Daoy (cell line): ENCODE results near the gene LRFN3. TPM values are rescaled to one million over a fixed set of nuclear protein-coding genes. Genes with fewer than 3 reads are reported as not detected.
"Not testable (repeated sequence)": the region's sequence is repeated elsewhere in the genome, so short reads cannot be mapped to it uniquely, and the experiment has no call there.

Experiments
- DNase-seq: peaks from one replicate; pipeline ENCODE4 v3.0.0-alpha.2; 2015; ENCODE audit warnings: low read depth
- total RNA-seq: library from RNA; depleted of rRNA; stranded (reverse); fragments of >200 nt; shearing (Covaris generic); gene quantifications from 2 replicates; pipeline ENCODE4 v1.2.3, GENCODE V29; 2014

The LRFN3 gene
- total RNA-seq, 1 experiment from 2014 or later = 1.2 TPM

DNA sequence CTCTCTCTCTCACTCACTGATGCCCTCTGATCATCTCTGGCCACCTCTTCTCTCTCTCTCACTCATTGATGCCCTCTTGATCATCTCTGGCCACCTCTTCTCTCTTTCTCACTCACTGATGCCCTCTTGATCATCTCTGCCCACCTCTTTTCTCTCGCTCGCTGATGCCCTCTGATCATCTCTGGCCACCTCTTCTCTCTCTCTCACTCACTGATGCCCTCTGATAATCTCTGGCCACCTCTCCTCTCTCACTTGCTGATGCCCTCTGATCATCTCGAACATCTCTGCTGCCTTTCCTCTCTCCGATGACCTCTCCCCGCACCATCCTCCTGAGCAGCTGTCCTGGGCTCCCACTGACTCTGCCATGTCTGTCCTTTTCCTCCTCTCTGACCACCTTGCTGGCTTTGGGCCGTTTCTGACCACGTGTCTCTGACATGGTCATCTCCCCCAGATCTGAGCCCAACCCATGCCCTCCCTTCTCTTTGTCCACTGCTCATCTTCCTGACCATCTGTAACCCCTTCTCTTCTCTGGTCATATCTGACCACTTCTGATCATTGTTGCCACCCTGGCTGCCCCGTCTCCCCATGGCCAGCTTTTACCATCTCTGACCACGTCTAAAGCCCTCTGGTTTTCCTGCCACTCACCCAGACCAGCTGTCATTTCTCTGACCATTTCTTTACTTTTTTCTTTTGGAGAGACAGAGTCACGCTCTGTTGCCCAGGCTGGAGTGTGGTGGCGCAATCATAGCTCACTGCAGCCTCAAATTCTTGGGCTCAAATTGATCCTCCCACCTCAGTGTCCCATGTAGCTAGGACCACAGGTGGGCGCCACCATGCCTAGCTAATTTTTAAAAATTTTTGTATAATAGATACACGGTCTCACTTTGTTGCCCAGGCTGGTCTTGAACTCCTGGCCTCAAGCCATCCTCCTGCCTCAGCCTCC, 2.4 kb downstream of the LRFN3 start:
- no peak for DNase-seq

DNA sequence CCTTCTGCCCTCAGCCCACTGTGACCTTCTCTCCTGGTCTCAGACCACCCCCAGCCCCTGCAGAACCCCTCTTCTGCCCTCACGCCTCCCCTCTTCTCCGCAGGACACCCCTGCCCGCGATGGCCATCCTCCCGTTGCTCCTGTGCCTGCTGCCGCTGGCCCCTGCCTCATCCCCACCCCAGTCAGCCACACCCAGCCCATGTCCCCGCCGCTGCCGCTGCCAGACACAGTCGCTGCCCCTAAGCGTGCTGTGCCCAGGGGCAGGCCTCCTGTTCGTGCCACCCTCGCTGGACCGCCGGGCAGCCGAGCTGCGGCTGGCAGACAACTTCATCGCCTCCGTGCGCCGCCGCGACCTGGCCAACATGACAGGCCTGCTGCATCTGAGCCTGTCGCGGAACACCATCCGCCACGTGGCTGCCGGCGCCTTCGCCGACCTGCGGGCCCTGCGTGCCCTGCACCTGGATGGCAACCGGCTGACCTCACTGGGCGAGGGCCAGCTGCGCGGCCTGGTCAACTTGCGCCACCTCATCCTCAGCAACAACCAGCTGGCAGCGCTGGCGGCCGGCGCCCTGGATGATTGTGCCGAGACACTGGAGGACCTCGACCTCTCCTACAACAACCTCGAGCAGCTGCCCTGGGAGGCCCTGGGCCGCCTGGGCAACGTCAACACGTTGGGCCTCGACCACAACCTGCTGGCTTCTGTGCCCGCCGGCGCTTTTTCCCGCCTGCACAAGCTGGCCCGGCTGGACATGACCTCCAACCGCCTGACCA, 3.3 kb downstream of the LRFN3 start:
- DNase-seq = no peak

DNA sequence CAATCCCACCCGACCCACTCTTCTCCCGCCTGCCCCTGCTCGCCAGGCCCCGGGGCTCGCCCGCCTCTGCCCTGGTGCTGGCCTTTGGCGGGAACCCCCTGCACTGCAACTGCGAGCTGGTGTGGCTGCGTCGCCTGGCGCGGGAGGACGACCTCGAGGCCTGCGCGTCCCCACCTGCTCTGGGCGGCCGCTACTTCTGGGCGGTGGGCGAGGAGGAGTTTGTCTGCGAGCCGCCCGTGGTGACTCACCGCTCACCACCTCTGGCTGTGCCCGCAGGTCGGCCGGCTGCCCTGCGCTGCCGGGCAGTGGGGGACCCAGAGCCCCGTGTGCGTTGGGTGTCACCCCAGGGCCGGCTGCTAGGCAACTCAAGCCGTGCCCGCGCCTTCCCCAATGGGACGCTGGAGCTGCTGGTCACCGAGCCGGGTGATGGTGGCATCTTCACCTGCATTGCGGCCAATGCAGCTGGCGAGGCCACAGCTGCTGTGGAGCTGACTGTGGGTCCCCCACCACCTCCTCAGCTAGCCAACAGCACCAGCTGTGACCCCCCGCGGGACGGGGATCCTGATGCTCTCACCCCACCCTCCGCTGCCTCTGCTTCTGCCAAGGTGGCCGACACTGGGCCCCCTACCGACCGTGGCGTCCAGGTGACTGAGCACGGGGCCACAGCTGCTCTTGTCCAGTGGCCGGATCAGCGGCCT, 4.1 kb downstream of the LRFN3 start:
- DNase-seq = no peak

DNA sequence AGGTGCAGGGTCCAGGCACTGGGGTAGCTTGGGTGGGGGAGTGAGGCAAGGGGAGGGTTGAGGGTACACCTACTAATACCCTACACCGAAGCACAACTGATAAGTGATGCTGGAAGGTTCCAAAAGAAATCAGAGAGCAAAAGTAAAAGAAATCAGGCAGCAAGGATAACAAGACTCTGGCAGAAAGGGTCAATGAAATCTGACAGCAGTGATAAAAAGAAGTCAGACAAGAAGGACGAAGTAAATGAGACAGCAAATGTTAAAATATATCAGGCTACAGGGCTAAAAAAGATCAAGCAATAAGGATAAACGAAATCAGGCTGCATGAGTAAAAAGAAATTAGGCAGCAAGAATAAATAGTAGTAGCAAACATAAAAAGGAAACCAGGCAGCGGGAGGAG, 4.7 kb downstream of the LRFN3 start:
- DNase-seq = no peak

DNA sequence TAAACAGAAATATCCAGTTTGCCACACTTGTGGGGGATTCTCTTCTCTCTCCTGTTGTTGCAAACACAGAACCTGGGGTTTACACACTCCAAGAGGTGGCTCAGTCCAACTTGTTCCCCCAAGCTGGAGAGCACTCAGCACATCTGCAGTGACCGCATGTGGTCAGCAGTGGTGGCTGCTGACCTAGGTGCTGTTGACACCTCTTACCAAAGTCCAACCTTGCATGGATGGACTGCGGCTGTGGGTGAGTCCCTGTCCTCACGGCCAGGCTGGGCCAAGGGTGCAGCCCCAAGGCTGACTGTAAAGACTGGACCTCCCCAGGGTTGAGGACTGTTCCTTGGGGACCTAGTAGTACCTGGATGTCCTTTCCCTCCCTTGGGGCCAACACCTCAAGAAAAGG, 6.1 kb downstream of the LRFN3 start:
- DNase-seq = no peak

DNA sequence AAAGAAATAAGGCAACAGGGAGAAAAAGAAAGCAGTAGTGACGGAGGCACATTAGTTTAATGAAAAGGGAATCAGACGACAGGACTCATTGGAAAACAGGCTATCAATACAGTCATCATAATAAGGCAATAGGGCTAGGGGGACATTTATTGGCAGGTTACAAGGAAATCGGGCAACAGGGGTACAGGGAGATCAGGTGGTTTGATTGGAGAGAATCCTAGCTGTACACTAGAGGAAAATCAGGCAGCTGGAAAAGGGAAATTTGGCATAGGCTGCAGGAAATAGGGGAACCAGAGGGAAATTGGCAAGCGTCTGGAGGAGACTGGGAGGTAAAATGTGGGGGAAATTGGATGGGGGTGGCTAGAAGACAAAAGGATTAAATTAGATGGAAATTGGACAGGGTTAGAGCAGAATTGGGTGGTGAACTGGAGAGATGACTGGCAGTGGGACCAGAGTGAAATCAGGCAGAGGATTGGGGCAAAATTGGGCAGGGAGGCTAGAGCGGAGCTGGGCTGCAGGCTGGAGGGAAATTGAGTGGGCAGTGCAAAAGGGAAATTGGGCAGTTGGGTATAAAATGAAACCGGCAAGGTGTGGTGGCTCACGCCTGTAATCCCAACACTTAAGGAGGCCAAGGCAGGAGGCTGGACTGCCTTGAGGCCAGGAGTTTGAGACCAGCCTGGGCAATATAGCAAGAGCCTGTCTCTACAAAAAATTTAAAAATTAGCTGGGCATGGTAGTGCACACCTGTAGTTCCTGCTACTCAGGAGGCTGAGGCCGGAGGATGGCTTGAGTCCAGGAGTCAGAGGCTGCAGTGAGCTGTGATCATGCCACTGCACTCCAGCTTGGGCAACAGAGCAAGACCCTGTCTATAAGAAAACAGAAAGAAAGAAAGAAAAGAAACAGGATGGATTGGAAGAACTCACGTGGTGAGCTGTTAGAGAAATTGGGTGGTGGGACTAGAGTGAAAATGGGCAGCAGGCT, 7.4 kb downstream of the LRFN3 start:
- DNase-seq = no peak

DNA sequence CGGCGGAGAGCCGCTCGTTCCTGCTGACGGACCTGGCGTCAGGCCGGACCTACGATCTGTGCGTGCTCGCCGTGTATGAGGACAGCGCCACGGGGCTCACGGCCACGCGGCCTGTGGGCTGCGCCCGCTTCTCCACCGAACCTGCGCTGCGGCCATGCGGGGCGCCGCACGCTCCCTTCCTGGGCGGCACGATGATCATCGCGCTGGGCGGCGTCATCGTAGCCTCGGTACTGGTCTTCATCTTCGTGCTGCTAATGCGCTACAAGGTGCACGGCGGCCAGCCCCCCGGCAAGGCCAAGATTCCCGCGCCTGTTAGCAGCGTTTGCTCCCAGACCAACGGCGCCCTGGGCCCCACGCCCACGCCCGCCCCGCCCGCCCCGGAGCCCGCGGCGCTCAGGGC, 8.4 kb downstream of the LRFN3 start:
- no peak for DNase-seq

DNA sequence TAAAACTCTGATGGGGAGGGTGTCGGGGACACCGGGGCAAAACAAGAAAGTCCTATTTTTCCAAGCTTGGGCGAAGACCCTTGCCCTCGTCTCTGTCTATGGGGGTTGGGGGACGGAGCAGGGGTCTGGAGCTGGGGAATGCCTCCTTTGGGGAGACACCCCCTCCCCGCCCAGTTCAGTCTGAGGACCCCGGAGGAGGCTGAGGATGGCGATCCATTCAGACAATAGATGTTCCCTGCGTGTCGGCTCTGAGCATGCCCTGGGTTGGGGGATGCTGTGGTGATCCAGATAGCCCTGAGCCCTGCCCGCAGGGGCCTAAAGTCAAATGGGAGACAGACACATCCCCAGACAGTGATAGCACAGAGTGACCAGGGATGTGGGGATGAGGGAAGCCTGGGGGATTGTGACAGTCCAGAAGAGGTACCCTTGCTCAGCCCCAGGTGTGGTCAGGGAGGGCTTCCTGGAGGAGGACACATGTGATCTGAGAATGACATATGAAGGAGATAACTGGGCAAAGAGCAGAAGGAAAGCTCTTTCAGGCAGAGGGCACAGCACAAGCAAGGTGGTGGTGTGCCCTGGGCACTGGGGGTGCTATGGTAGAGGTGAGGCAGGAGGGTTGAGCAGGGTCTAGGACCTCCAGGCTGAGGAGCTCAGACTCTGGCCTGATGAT, 9.1 kb downstream of the LRFN3 start:
- no peak for DNase-seq

DNA sequence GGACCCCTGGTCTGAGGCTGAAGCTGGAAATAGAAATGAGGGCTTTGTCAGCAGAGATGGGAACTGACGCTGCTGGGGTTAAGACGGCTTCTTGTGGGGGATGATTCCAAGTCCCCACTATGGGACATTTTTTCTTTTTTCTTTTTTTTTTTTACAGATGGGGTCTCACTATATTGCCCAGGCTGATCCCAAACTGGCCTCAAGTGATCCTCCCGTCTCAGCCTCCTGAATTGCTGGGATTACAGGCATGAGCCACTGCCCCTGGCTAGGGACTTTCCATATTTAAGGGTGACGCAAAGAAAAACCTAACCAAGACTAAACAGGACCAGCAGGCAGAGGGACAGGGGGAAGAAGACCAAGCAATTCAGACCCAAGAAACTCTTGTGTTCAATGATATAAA, 10.0 kb downstream of the LRFN3 start:
- no peak for DNase-seq

DNA sequence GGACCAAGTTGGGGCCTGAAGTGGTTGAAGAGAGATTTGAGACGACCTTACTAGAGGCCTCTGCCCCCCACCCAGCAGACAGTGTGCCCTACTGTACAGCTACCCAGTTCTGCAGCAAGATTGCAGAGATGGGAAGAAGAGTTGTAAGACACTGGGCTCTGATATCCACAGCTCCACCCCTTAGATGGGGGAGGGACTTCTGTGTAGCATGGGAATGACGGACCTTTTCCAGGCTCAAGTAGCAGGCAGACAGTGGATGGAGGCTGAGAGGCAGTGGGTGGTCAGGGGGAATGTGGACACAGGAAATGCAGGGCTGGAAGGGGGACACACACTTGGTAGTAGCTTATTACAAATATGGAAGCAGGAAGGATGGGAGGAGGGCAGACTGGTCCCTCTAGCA, 13.0 kb downstream of the LRFN3 start:
- DNase-seq = no peak

DNA sequence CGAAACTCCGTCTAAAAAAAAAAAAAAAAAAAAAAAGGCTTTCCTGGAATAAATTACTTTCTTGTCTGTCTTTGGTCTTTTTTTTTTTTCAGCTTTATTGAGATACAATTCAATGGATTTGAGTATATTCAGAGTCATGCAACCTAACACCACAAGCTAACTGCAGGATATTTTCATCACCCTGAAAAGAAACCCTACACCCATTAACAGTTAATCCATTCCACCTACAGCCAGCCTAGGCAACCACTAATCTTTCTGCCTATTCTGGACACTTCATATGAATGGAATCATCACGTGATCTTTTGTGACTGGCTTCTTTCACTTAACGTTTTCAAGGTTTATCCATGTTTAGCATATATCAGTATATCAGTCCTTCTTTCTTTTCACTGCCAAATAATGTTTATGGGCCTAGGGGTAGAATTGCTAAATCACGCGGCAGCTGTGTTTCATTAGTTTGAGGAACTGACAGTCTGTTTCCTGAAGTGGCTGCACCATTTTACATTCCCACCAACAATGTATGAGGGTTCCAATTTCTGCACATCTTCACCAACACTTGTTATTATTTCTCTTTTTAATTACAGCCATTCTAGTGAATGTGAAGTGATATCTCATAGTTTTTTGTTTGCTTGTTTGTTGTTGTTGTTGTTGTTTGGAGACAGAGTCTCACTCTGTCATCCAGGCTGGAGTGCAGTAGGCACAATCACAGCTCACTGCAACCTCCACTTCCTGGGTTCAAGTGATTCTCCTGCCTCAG, 19.9 kb downstream of the LRFN3 start:
- no peak for DNase-seq

DNA sequence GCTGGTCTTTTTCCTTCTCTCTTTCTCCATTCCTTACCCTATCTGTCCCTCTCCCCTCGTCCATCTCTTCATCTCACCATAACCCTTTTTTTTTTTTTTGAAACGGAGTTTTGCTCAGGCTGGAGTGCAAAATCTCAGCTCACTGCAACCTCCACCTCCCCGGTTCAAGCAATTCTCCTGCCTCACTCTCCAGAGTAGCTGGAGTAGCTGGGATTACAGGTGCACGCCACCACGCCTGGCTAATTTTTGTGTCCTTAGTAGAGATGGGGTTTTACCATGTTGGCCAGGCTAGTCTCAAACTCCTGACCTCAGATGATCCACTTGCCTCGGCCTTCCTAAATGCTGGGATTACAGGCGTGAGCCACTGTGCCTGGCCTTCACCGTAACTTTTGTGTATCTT, 21.2 kb downstream of the LRFN3 start:
- not testable (repeated sequence) for DNase-seq

DNA sequence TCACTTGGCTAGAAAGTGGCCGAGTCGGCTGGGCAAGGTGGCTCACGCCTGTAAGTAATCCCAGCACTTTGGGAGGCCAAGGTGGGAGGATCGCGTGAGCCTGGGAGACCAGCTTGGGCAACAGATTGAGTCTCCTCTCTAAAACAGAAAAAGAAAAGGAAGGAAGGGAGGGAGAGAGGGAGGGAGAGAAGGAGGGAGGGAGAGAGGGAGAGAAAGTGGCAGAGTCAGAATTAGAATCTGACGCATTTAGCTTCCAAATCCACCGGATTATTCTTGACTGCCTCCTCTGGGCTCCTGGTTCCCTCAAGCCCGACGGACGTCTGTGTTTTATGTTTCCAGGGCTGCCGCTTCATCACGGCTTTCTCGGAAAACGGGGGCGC, 22.5 kb downstream of the LRFN3 start:
- no peak for DNase-seq

DNA sequence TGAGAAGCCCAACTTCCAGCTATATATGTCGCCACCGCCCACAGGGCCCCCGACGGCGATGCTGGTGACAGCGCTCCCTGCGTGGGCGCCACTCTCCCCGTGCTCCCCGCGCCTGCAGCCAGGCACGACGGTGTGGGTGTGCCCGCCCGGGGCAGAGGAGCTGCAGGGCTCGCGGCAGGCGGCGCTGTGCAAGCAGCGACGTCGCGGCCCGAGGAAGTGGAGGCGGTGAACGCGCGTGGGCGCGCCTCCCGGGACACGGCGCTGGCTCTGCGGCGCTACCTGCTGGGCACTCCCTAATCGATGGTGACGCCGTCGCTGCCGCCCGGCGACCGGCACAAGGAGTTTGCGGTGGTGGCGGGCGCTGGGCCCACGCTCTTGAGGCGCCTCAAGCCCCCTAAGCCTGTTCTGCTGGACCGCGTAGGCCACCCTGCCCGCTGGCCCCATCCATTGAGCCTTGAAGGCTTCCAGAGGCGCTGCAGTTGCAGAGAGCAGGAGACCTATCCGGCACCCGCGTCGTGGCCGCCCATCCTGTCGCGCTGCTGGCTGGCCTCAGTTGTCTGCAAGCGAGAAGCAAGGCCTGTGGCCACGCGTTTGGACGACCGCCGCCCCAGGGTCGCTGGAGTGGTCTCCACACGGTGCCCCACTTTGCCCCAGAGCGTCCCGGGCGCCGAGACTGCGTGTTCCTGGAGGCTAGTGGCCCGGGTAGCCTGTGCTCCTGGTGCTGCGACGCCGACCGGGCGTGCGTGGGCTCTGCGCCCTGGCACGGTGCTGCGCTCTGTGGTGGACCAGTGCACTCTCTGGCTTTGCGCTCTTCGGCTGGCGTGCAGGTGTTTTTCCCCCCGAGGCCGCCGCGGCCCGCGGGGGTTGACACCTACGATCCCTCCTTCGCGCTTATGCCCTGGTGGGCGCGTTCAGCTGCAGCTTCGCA, 23.1 kb downstream of the LRFN3 start:
- DNase-seq = no peak

DNA sequence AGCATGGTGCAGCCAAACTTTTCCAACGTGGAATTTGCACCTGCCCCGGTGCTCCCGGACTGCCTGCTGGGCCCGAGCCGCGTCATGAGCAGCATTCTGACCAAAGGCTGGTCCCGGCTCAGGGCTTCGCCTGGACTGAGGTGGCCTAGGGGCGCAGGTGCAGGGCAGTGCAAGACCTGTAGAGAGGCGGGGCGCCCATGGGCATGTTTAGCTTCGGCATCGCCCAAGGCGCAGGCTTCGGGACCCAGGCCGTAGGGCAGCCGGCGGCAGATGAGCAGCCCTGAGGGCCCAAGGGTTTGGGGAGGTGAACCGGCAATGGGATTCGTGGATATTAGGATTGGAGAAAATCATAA, 23.8 kb downstream of the LRFN3 start:
- no peak for DNase-seq

DNA sequence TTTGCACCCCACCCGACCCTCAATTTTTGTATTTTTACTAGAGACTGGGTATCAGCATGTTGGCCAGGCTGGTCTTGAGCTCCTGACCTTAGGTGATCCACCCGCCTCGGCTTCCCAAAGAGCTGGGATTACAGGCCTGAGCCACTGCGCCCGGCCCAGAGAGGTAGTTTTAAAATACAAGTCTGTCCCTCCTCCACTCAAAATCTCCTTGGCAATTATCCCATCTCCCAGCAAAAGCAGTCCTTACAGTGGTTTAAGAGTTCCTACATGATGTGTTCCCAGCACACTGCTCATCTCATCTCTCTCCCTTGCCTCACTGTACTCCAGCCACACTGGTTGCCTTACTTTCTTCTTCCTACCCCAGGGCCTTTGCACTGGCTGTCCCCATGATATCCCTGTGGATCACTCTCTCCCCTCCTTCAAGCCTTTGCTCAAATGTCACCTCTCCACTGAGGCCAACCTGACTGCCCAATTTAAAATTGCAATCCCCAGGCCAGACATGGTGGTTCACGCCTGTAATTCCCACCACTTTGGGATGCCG, 24.3 kb downstream of the LRFN3 start:
- no peak for DNase-seq

DNA sequence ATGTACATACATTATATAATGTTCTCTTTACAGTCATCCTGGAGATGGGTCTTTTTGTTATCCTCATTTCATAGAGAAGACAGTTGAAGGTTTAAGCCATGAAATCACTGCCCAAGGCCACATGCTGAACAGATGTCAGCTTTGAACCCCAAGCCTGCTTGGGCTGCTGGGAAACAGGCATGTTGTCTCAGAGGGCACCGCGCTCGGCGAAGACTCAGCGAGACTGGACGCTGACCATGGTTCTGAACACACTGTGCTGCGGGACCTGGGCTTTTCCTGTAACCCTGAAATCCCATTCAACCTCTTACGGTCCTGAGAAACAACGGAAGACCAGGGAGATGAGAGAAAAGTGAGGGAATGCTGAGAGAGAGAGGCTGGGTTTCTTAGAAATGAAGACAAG, 27.3 kb downstream of the LRFN3 start:
- DNase-seq = peak; percentile 73

DNA sequence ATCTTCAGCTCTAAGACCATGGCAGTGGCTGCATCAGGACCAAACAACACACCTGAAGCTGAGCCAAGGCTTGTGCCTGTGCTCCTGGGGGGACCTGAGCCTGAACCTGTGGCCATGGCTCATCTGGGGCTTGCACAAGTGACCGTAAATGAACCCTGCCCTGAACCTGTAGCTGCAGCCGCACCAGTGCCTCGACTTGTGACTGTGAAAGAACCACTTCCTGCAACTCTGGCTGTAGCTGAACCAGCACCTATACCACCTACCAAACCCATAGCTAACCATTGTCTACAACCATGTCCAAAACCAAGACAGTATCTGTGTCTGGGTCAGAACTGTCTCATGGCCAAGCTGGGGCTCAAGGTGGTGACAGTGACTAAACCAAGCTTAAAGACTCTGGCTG, 30.6 kb downstream of the LRFN3 start:
- no peak for DNase-seq

DNA sequence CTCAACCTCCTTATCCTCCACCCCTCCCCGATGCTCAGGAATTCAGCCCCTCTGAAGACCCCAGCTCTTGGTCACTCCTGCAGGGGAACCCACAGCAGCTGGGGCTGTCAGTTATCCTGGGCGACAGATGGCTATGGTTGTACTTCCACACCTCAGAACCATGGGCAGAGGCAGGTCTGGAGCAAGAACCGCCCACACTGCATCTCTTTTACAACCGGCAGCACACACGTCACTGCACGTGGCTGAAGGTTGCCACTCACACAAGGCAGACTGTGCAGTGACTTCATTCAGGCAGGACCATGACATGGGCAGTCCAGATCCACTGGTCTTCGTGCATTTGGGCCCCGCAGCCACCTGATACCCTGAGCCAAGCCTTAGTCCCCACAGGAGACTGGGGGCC, 37.3 kb downstream of the LRFN3 start:
- DNase-seq = no peak
